Mesothelial cell of epicardium (in vitro differentiated cells): ENCODE results near the gene SNAP25. TPM values are rescaled to one million over a fixed set of nuclear protein-coding genes. Genes with fewer than 3 reads are reported as not detected.

Source experiments
- DNase-seq, 2 experiments: peaks; one replicate each; pipeline ENCODE4 v3.0.0; 2021; ENCODE audit warnings: low spot score in 2 of 2; ENCODE audit not compliant: unreplicated experiment in 2 of 2
- H3K27ac Mint-ChIP-seq: 2 replicates; pipeline ENCODE4 v1.8.0; 2021; ENCODE audit warnings: mixed read lengths
- H3K27me3 Mint-ChIP-seq: 2 replicates; pipeline ENCODE4 v1.8.0; 2021; ENCODE audit warnings: low read depth, mixed read lengths
- H3K36me3 Mint-ChIP-seq: 2 replicates; pipeline ENCODE4 v1.8.0; 2021; ENCODE audit warnings: mixed read lengths
- H3K4me1 Mint-ChIP-seq: 2 replicates; pipeline ENCODE4 v1.8.0; 2021; ENCODE audit warnings: mixed read lengths
- H3K4me3 Mint-ChIP-seq: 2 replicates; pipeline ENCODE4 v1.8.0; 2021; ENCODE audit warnings: mild to moderate bottlenecking, moderate library complexity, mixed read lengths
- H3K9me3 Mint-ChIP-seq: 2 replicates; pipeline ENCODE4 v1.8.0; 2021; ENCODE audit warnings: mixed read lengths
- CTCF ChIP-seq: fragments of 200-600 bp; sonication (generic); IDR thresholded peaks from one replicate; pipeline ENCODE4 v1.5.0; 2021; ENCODE audit warnings: antibody characterized with exemption; ENCODE audit not compliant: unreplicated experiment
- total RNA-seq: library from RNA; stranded (reverse); gene quantifications from 3 replicates; pipeline ENCODE4 v1.2.1, GENCODE V29; 2021

The SNAP25 gene
- total RNA-seq, 1 donor from 2014 or later, result 5.0 TPM

DNA sequence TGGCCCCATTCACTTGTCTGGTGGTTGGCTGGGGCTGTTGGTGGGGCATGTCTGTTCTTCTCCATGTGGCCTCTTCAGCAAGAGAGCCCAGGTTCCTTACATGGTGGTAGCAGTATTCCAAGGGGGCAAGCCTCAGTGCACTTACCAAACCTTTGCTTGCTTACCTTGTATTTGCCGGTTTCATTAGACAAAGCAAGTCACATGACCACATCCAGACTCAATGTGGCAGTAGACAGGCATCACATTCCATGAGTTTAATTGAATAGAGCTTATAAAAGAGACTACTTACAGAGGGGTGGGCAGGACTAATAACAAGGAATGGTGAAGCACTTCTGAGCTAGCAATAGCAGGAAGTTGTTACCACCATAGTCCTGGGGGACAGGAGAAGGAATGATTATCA, 78.6 kb downstream of the SNAP25 start:
- H3K4me1 Mint-ChIP-seq, result peaks cover 5% of the 10 kb centered on the region
- no peak overlapping the region for H3K27ac Mint-ChIP-seq
- H3K4me3 Mint-ChIP-seq, result no peak overlapping the region
- no peaks in the 10 kb centered on the region for H3K36me3 Mint-ChIP-seq
- TF ChIP-seq CTCF, result no peak
- H3K27me3 Mint-ChIP-seq, result peaks cover 24% of the 10 kb centered on the region
- no peaks in the 10 kb centered on the region for H3K9me3 Mint-ChIP-seq
- DNase-seq, result no peak

GRCh38 chr20:10297684-10298240, 79.1 kb downstream of the SNAP25 start:
- DNase-seq, result no peak
- no peaks in the 10 kb centered on the region for H3K9me3 Mint-ChIP-seq
- peaks cover 24% of the 10 kb centered on the region for H3K27me3 Mint-ChIP-seq
- no peak for TF ChIP-seq CTCF
- H3K4me3 Mint-ChIP-seq, result no peak overlapping the region
- H3K4me1 Mint-ChIP-seq, result peaks cover 5% of the 10 kb centered on the region
- no peaks in the 10 kb centered on the region for H3K36me3 Mint-ChIP-seq
- no peak overlapping the region for H3K27ac Mint-ChIP-seq

GRCh38 chr20:10300582-10301446, 82.2 kb downstream of the SNAP25 start:
- Mint-ChIP-seq H3K4me1 (peaks cover 11% of the 10 kb centered on the region), H3K27ac (no peak overlapping the region), H3K27me3 (peaks cover 27% of the 10 kb centered on the region), H3K9me3 (no peaks in the 10 kb centered on the region), H3K4me3 (no peak overlapping the region), H3K36me3 (no peaks in the 10 kb centered on the region)
- no peak for DNase-seq
- no peak for TF ChIP-seq CTCF

- no peak for TF ChIP-seq CTCF
- H3K4me1 Mint-ChIP-seq, result peaks cover 14% of the 10 kb centered on the region
- H3K36me3 Mint-ChIP-seq, result no peaks in the 10 kb centered on the region
- no peak overlapping the region for H3K4me3 Mint-ChIP-seq
- DNase-seq, result no peak
- peaks cover 26% of the 10 kb centered on the region for H3K27me3 Mint-ChIP-seq
- H3K9me3 Mint-ChIP-seq, result no peaks in the 10 kb centered on the region
- no peak overlapping the region for H3K27ac Mint-ChIP-seq
Measured at GRCh38 chr20:10303852-10304251, 85.2 kb downstream of the SNAP25 start.

GRCh38 chr20:10304471-10305046, 85.9 kb downstream of the SNAP25 start:
- Mint-ChIP-seq H3K4me3 (no peak overlapping the region), H3K27ac (no peak overlapping the region), H3K36me3 (no peaks in the 10 kb centered on the region), H3K4me1 (peaks cover 14% of the 10 kb centered on the region), H3K27me3 (peaks cover 25% of the 10 kb centered on the region), H3K9me3 (no peaks in the 10 kb centered on the region)
- no peak for TF ChIP-seq CTCF
- DNase-seq, result no peak
